NCI-H748 treated with DMSO at 0.1 percent for 48 hours (cell line): ENCODE measurements around the gene HDHD2.

Experiments used
- DNase-seq: peaks from one replicate; lab custom pipeline; 2025; lab: John Stamatoyannopoulos, UW

Gene HDHD2

GRCh38 chr18:47062471-47062870, 87.8 kb downstream of the HDHD2 start:
- DNase-seq = no peak
